Stomach (tissue), 9 donors: ENCODE measurements around the gene BIVM. TPM values are rescaled to one million over a fixed set of nuclear protein-coding genes. Genes with fewer than 3 reads are reported as not detected.

Experiments
- DNase-seq, 2 donors: peaks; one replicate each; pipeline versions ENCODE4 v3.0.0 to v3.0.0-alpha.2; 2013 to 2019
- H3K27ac ChIP-seq, 5 donors: fragments of 200-600 bp in 4 of 5; sonication (generic) in 4 of 5; one replicate each; pipeline ENCODE4 v1.5.1; 2013 to 2019; ENCODE audit warnings: mild to moderate bottlenecking in 1 of 5, moderate library complexity in 1 of 5
- H3K27me3 ChIP-seq, 3 donors: fragments of 200-600 bp; sonication (generic); one replicate each; pipeline ENCODE4 v1.5.1; 2017 to 2019; ENCODE audit warnings: mixed run types in 1 of 3
- H3K36me3 ChIP-seq, 4 donors: fragments of 200-600 bp; sonication (generic); 1 replicate in 3 of 4; 2 replicates in 1 of 4; pipeline ENCODE4 v1.5.1; 2016 to 2019
- H3K4me1 ChIP-seq, 4 donors: fragments of 200-600 bp; sonication (generic); one replicate each; pipeline ENCODE4 v1.5.1; 2016 to 2019
- H3K4me3 ChIP-seq, 4 donors: fragments of 200-600 bp; sonication (generic) in 3 of 4; one replicate each; pipeline ENCODE4 v1.5.1; 2016 to 2019; ENCODE audit warnings: mild to moderate bottlenecking in 1 of 4
- H3K9me3 ChIP-seq, 4 donors: fragments of 200-600 bp; sonication (generic); one replicate each; pipeline ENCODE4 v1.5.1; 2016 to 2019
- EP300 ChIP-seq: sonication (generic); formaldehyde crosslinking; IDR thresholded peaks from one replicate; pipeline ENCODE4 v1.6.1; 2017; ENCODE audit warnings: antibody characterized with exemption
- POLR2A ChIP-seq, 4 donors: fragments of 450-650 bp; IDR thresholded peaks; one replicate each; pipeline ENCODE4 v1.6.1; 2016; ENCODE audit warnings: antibody characterized with exemption in 4 of 4, control low read depth in 2 of 4, mild to moderate bottlenecking in 1 of 4, moderate library complexity in 1 of 4
- POLR2AphosphoS5 ChIP-seq, 3 donors: sonication (generic); formaldehyde crosslinking; IDR thresholded peaks; one replicate each; pipeline ENCODE4 v1.6.1; 2016; ENCODE audit warnings: antibody characterized with exemption in 3 of 3
- WGBS, 5 donors: extraction: QIAGEN DNeasy Blood & Tissue Kit in 3 of 5; methylation state at CpG; one replicate each; pipeline versions ENCODE4 v1.1.5 to v1.1.7; 2013 to 2018; 5-methylcytosine and 5-hydroxymethylcytosine counted together
- intact Hi-C: fragments of 100-400 bp; cut with DNase I; formaldehyde crosslinking; loops from one replicate; pipeline ENCODE4 v1.15.1; 2023; ENCODE audit warnings: low total_unique reads
- polyA plus RNA-seq, 3 donors: library from polyadenylated mRNA; stranded (reverse); fragments of 200-250 nt; gene quantifications; one replicate each; pipeline ENCODE4 v1.2.3, GENCODE V29; 2013
- total RNA-seq, 5 donors: library from RNA; depleted of rRNA; stranded (reverse); fragments of >200 nt; gene quantifications; one replicate each; pipeline versions ENCODE4 v1.1.0 to v1.2.3, GENCODE V29; 2014 to 2016
- TF ChIP-seq, protein P1 (sequence below), 7 experiments: fragments of 450-650 bp in 4 of 7; fragments of 200-600 bp in 3 of 7; sonication (generic) in 3 of 7; IDR thresholded peaks; one replicate each; pipeline ENCODE4 v1.5.1; 2016 to 2019; ENCODE audit warnings: antibody characterized with exemption in 7 of 7, control low read depth in 2 of 7, mild to moderate bottlenecking in 1 of 7
- donor health status: healthy with polysubstance abuse.
- donor health status: Bipolar disorder and iron deficiency.
- donor health status: healthy.

BIVM gene
- total and polyA plus RNA-seq, 8 donors, result 2.6 to 82.9 (median 14.4) TPM

DNA sequence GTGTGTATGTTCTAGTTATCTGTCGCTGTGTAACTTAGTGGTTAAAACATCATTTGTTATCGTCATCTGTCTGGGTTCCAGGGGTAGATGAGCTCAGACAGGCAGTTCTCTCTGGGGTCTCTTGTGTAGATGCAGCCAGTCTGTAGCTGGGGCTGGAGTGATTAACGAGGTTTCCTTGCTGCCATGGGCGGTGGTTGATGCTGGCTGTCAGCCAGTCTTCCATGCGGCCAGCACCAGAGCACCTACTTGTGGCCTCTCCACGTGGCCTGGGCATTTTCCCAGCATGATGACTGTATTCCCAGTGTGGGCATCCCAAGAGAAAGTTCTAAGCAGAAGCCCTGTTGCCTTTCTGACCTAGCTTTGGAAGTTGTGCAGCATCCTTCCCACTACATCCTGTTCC lies 57.6 kb downstream of the BIVM start:
- H3K4me3 ChIP-seq, result no peak overlapping the region
- peaks cover 44 to 95% (median 92%) of the 10 kb centered on the region in 4 donors for H3K36me3 ChIP-seq
- H3K27ac ChIP-seq, result no peak overlapping the region
- WGBS, 5 donors, result 25 to 45% (median 39%) methylated on average over 5 to 6 of the region's 6 CpGs
- intact Hi-C loops, result no loop called here
- no peak for TF ChIP-seq POLR2A (IDR thresholded peaks at IDR 0.05)
- no peak for TF ChIP-seq EP300
- TF ChIP-seq, protein P1, sequence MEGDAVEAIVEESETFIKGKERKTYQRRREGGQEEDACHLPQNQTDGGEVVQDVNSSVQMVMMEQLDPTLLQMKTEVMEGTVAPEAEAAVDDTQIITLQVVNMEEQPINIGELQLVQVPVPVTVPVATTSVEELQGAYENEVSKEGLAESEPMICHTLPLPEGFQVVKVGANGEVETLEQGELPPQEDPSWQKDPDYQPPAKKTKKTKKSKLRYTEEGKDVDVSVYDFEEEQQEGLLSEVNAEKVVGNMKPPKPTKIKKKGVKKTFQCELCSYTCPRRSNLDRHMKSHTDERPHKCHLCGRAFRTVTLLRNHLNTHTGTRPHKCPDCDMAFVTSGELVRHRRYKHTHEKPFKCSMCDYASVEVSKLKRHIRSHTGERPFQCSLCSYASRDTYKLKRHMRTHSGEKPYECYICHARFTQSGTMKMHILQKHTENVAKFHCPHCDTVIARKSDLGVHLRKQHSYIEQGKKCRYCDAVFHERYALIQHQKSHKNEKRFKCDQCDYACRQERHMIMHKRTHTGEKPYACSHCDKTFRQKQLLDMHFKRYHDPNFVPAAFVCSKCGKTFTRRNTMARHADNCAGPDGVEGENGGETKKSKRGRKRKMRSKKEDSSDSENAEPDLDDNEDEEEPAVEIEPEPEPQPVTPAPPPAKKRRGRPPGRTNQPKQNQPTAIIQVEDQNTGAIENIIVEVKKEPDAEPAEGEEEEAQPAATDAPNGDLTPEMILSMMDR (IDR thresholded peaks at IDR 0.05), result no peak
- H3K4me1 ChIP-seq, result peaks cover 0 to 23% (median 8%) of the 10 kb centered on the region in 4 donors
- peak; percentile 23 to 48 for DNase-seq
- H3K9me3 ChIP-seq, result no peaks in the 10 kb centered on the region
- no peaks in the 10 kb centered on the region for H3K27me3 ChIP-seq

DNA sequence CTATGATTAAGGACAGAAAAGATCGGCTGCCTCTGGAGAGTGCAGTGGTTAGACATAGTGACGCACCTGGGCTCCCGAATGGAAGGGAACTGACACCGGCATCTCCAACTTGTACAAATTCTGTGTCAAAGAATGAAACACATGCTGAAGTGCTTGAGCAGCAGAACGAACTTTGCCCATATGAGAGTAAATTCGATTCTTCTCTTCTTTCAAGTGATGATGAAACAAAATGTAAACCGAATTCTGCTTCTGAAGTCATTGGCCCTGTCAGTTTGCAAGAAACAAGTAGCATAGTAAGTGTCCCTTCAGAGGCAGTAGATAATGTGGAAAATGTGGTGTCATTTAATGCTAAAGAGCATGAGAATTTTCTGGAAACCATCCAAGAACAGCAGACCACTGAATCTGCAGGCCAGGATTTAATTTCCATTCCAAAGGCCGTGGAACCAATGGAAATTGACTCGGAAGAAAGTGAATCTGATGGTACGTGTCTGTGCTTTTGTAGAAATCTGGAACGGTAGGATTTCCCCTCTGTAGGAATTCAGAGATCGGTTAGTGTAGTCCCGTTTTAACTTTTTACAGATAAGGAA lies 63.8 kb downstream of the BIVM start:
- Histone ChIP-seq H3K27me3 (no peaks in the 10 kb centered on the region), H3K27ac (no peak overlapping the region), H3K36me3 (peaks cover 72 to 100% (median 100%) of the 10 kb centered on the region in 4 donors), H3K4me1 (peaks cover 0 to 16% (median 5%) of the 10 kb centered on the region in 4 donors), H3K4me3 (no peak overlapping the region), H3K9me3 (no peaks in the 10 kb centered on the region)
- TF ChIP-seq EP300 (no peak), POLR2AphosphoS5 (IDR thresholded peaks at IDR 0.05) (no peak), POLR2A (IDR thresholded peaks at IDR 0.05) (no peak)
- TF ChIP-seq, protein P1 (IDR thresholded peaks at IDR 0.05), result no peak
- DNase-seq, result no peak
- 92 to 95% (median 95%) methylated on average over 13 of the region's 13 CpGs for WGBS, 5 donors
- intact Hi-C loops, result no loop called here

DNA sequence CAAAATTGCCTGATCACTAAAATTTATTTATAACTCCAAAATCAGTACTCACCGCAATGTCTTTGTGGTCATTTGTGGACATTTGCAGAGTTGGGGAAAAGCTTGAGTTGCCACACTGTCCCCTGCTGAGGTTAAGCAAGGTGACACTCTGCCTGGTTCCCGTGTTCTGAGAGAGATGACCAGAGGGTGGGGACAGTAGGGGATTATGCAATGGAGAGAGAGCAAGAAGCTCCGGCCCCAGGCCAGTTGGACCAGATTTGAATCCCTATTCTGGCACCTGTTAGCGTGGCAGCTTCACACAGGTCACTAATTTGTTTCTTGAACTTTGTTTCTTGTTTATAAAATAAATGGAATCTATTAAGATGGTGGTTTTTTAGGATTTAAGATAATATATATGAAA lies 64.7 kb downstream of the BIVM start:
- WGBS, 5 donors, result 67 to 84% (median 71%) methylated on average over 4 of the region's 4 CpGs
- TF ChIP-seq, protein P1 (IDR thresholded peaks at IDR 0.05), result no peak
- TF ChIP-seq POLR2AphosphoS5 (IDR thresholded peaks at IDR 0.05), result no peak
- TF ChIP-seq EP300, result no peak
- no peak for TF ChIP-seq POLR2A (IDR thresholded peaks at IDR 0.05)
- H3K4me3 ChIP-seq, result no peak overlapping the region
- no peaks in the 10 kb centered on the region for H3K27me3 ChIP-seq
- intact Hi-C loops, result no loop called here
- DNase-seq, result no peak
- H3K4me1 ChIP-seq, result peaks cover 0 to 16% (median 5%) of the 10 kb centered on the region in 4 donors
- no peaks in the 10 kb centered on the region for H3K9me3 ChIP-seq
- no peak overlapping the region for H3K27ac ChIP-seq
- peaks cover 68 to 100% (median 100%) of the 10 kb centered on the region in 4 donors for H3K36me3 ChIP-seq

DNA sequence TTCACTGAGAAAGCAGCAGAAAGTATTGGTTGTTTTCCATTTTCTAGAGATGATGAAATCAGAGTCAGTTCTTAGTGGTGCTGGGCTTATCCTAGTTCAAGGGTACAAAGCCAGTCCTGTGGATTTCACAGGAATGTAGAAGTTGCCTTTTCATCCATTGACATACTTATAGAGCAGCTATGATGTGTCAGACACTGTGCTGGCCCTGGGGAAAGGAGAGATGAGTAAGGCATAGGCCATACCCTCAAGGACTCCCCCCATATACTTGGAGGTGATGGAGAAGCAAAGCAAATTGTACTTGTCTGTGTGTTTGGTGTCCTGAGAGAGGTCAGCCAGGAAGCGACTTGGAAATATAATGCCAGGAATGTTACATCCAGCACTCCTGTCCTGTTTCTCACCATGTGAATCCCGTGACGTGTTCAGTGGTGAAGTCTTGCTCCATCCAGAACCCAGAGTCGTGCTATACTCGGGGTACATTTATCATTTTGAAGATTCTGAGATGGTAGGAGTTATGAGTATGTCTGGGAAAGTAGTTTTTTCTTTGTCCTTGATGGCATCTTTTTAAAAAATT lies 69.5 kb downstream of the BIVM start:
- H3K4me1 ChIP-seq, result peaks cover 0 to 46% (median 26%) of the 10 kb centered on the region in 4 donors
- H3K36me3 ChIP-seq, result peaks cover 40 to 89% (median 79%) of the 10 kb centered on the region in 4 donors
- 85 to 94% (median 90%) methylated on average over 5 of the region's 5 CpGs for WGBS, 5 donors
- H3K27ac ChIP-seq, result no peak overlapping the region
- H3K27me3 ChIP-seq, result no peaks in the 10 kb centered on the region
- H3K4me3 ChIP-seq, result no peak overlapping the region
- no peaks in the 10 kb centered on the region for H3K9me3 ChIP-seq
- TF ChIP-seq POLR2A (IDR thresholded peaks at IDR 0.05), result no peak
- intact Hi-C loops, result no loop called here
- DNase-seq, result no peak
